GM18951 (cell line): ENCODE measurements around the gene ATG9A.
"Not testable (repeated sequence)": the region's sequence is repeated elsewhere in the genome, so short reads cannot be mapped to it uniquely, and the experiment has no call there.

ENCODE experiments used
- POLR2A ChIP-seq: IDR thresholded peaks from 4 replicates; pipeline ENCODE4 v1.6.1; 2011; ENCODE audit warnings: mild to moderate bottlenecking; ENCODE audit not compliant: insufficient read length, insufficient read depth; ENCODE audit errors: extremely low read depth
- in situ Hi-C: fragments of 300-500 bp; cut with MboI; formaldehyde crosslinking; loops from one replicate; pipeline ENCODE4 v1.12.0; 2022; ENCODE audit warnings: low sequenced_read_pairs, mixed read lengths, inconsistent platforms; ENCODE audit not compliant: unreplicated experiment

ATG9A gene

GRCh38 chr2:219210886-219211362 is 18.5 kb downstream of the ATG9A start:
- in situ Hi-C loops, result loop anchor here (5.0 kb wide), 1 partner anchor 49 kb away; the partner anchor contains the start of gene NHEJ1

GRCh38 chr2:219210196-219210885 is 19.1 kb downstream of the ATG9A start:
- TF ChIP-seq POLR2A, result no peak
- in situ Hi-C loops, result loop anchor here (5.0 kb wide), 1 partner anchor 48 kb away; the partner anchor contains the start of gene NHEJ1

More at GRCh38 chr2:219210886-219211362, 18.5 kb downstream of the ATG9A start:
- no peak for TF ChIP-seq POLR2A

GRCh38 chr2:219209236-219210195 is 19.9 kb downstream of the ATG9A start:
- TF ChIP-seq POLR2A, result no peak
- in situ Hi-C loops, result loop anchor here (5.0 kb wide), 1 partner anchor 47 kb away; the partner anchor contains the start of gene NHEJ1

- no peak for TF ChIP-seq POLR2A
- in situ Hi-C loops, result no loop called here
Measured at GRCh38 chr2:219207884-219208740, 21.3 kb downstream of the ATG9A start.

GRCh38 chr2:219207134-219207883 is 22.1 kb downstream of the ATG9A start:
- peak; percentile 16 for TF ChIP-seq POLR2A
- in situ Hi-C loops, result no loop called here

GRCh38 chr2:219206328-219207133 is 22.9 kb downstream of the ATG9A start, which contains the start of gene ZFAND2B:
TSS of gene ZFAND2B (plus strand) at chr2:219206782. CDS start at chr2:219206988, 206 bp downstream.
- TF ChIP-seq POLR2A, result peak; percentile 99
- in situ Hi-C loops, result no loop called here

- in situ Hi-C loops, result no loop called here
Measured at GRCh38 chr2:219205981-219206327, 23.5 kb downstream of the ATG9A start.

GRCh38 chr2:219205165-219205538 is 24.3 kb downstream of the ATG9A start:
- in situ Hi-C loops, result no loop called here
- TF ChIP-seq POLR2A, result no peak

More at GRCh38 chr2:219205981-219206327, 23.5 kb downstream of the ATG9A start:
- TF ChIP-seq POLR2A, result no peak

- in situ Hi-C loops, result no loop called here
- no peak for TF ChIP-seq POLR2A
Measured at GRCh38 chr2:219204425-219205164, 24.8 kb downstream of the ATG9A start.

- in situ Hi-C loops, result not testable (repeated sequence)
Measured at GRCh38 chr2:219201331-219201730, 28.1 kb downstream of the ATG9A start.

- in situ Hi-C loops, result not testable (repeated sequence)
Measured at GRCh38 chr2:219200502-219201326, 28.7 kb downstream of the ATG9A start.
